Measurements from ENCODE around the gene CDC73.
"Not testable (repeated sequence)": the region's sequence is repeated elsewhere in the genome, so short reads cannot be mapped to it uniquely, and the experiment has no call there.

CDC73 gene

DNA sequence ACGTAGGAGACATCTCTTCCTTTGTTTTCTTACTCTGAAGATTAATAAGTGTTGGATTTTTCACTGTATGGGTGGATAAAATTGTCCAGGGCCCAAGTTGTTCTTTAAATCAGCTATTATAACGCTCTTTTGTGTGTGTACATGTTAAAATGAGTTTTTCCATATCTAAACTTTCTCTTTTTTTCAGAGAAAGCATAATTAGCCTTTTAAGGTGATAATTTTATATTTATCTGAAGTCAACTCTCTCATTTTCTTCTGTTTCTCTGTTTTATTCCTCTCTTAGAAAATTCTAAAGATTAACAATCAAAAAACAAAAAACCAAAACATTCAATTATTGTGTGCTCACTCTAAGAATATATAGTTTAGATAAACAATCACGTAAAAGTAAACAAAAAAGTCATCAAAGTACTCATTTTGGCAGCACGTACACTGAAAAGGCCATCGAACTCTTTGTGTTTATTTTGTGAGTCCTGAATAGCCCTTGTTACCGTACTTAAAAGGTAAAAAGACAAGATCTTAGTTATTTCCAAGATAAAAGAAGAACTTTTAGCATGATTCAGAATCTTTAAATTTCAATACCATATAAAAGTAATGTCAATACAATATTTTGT, 7.2 kb upstream of the CDC73 start:
- DNase-seq: no peak

DNA sequence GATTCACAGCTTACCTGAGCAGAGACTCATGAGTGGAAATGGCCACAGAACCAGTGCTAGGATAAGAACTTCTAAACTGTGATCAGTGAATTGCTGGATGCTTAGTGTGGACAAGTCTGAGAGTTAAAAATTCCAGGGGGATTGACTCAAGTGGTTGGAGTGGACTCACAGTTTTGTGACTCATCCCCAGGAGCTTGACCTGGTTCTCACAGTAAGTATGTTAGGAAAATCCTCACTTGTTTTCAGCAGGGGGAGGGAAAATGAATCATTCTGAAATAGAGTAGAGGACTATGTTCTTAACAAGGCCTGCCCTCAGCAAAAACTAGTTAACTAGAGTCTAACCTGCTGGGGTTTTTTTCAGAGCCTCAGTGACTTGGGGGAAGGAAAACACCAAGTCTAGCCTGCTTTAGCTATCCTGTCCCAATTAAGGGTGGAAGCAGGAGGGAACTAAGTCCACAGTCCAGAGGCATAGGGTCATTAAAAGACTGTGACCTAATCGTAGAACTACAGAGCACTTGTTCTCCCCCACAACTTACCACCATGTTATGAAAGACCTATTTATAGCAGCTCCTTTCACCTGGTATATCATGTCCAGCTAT, 6.1 kb upstream of the CDC73 start:
- no peak for DNase-seq

DNA sequence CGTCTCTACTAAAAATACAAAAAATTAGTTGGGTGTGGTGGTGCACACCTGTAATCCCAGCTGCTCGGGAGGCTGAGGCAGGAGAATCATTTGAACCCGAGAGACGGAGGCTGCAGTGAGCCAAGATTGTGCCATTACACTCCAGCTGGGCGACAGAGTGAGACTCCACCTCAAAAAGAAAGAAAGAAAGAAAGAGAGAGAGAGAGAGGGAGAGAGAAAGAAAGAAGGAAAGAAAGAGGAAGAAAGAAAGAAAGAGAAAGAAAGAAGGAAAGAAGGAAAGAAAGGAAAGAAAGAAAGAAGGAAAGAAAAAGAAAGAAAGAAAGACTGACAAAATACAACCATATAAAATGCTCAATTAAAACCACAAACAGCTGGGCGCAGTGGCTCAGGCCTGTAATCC, 4.7 kb upstream of the CDC73 start:
- DNase-seq: not testable (repeated sequence)

DNA sequence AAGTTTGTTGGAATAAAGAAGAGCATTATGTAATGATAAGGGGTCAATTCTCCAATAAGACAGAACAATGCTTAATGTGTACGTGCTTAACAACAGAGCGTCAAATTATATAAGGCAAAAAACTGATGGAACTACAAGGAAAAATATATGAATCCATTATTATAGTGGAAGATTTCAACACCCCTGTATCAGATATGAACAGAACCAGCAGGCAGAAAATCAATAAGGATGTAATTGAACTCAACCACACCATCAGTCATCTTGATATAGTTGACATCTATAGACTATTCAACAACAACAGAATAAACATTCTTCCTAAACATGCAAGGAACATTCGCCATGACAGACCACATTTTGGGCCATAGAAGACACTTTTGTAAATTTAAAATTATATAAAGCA, 3.6 kb upstream of the CDC73 start:
- no peak for DNase-seq

DNA sequence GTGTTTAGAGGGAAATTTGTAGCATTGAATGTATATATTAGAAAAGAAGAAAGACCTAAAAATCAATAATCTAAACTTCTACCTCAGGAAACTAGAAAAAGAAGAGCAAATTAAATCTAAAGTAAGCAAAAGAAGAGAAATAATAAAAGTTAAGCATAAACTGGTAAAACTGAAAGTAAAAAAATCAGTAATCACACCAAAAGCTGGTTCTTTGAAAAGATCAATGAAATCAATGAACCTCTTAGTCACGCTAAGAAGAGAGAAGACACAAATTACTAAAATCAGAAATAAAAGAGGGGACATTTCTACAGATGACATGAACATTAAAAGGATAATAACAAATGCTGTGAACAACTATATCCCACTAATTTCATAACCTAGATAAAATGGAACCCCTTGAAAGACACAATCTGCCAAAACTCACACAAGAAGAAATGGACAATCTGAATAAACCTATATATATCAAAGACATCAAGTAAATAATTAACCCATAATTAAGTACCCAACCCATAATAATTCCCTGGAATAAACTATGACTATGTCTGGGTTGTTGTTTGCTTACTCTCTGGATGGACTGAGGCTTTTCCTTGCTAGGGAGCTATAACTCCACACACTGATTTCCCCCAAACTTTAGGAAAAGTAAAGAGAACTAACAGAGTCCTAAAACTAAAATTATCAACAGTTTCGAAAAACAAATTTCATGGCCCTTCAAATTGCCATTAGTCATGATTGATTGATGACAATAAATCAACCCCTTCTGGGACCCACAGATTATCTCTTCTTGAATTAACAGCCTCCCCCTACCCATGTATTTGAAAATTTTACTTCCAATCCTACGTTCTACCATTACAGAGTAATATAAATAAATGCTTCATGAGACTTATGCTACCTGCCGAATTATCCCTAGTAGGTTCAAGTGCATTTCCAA, 2.8 kb upstream of the CDC73 start:
- no peak for DNase-seq

DNA sequence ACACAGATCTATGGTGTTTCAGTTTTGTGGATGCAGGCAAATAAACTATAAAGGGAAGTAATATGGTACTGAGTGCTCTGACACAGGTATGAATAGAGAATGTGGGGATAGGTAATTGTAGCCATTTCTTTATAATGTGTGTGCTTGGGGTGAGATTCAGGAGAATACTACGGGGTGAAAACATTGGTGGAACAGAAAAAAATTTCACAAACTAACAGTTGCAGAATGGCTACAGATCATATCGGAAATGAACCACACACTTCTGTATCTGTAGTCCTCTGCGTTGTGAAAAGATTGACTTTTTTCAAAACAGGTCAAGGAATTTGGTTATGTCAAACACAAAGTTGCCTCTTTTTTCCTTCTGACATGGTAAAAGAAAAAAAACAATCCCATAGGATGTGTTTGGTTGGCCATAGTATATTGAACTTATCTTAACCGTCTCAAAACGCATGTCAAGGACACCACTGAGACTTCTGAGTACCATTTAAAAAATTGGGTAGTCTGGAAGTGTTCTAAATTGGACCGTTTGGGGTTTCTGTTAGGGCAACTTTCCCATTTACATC, 1.1 kb upstream of the CDC73 start:
- DNase-seq: no peak

DNA sequence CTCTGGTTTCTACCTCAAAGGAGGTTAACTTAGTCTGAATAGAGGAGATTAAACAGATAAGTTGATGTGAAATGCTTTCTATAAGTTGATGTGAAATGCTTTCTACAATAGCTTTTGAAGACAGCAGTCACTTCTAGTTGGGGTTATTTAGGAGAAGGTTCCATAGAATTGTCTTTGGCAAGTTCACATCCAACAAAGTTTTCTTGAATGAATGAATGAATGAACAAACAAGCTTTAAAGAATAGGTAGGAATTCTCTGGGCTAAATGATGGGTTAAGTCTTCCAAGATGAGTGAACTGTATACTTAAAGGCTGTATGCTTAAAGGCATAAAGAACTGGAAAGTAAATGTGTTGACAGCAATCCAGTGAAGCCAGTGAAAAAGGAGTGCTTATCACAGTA, 1.9 kb downstream of the CDC73 start:
- no peak for DNase-seq

DNA sequence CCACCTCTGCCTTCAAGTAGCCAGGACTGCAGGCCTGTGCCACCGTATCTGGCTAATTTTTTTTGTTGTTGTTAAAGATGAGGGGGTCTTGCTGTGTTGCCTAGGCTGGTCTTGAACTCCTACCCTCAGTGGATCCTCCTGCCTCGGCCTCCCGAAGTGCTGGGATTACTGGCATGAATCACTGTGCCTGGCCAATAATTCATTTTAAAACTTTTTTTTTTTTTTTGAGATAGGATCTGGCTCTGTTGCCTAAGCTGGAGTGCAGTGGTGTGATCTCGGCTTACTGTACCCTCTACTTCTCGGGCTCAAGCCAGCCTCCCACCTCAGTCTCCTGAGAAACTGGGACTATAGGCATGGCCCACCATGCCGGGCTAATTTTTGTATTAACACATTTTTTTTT, 3.5 kb downstream of the CDC73 start:
- no peak for DNase-seq

DNA sequence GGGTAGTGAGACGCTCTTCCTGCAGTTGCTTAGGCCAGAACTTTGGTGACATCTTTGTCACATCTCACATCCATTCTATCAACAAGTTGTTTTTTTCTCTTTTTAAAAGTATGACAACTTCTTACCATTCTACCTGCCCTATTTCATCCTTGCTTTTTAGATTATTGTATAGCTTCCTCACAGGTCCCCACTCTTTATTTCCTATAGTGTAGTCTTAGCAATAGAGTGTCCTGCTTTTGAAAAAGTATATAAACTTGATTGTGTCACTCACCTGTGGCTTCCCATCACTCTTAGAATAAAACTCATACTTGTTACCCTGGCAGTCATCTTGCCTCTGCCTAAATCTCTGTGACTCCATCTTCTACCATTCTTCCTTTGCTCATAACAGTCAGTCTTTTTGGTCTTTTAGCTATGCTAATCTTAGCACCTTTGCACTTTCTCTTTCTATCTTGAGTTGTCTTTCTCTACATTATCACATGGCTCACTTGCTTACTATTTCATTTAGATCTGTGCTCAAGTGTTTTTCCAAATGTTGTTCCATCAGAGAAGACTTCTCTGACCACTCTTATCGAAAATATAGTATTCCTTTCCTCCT, 9.5 kb downstream of the CDC73 start:
- no peak for DNase-seq

DNA sequence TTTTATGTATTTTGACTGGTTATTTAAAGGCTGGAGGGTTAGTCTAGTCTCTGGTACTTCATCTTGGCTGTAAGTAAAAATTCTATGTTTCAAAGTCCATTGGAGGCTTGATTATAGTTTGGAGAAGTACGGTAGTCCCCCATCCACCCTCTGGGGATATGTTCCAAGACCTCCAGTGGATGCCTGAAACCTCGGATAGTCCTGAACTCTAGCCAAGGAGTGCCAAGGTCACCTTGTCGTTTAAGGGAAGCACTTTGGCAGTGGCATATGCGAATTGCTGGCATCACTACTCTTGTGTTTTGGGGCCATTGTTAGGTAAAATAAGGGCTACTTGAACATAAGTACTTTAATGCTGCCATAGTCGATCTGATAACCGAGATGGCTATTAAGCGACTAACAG, 18.4 kb downstream of the CDC73 start:
- no peak for DNase-seq

DNA sequence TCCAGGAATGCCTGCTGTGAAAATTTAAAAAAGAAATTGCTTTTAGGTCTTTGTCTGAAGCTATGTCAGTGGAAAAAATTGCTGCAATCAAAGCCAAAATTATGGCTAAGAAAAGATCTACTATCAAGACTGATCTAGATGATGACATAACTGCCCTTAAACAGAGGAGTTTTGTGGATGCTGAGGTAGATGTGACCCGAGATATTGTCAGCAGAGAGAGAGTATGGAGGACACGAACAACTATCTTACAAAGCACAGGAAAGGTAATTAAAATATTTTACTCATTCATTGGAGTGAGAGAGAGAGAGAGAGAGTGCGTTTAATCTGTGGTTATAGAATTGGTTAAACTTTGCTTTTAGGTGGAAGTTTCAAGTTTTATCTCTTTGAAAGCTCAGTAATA, 20.0 kb downstream of the CDC73 start:
- no peak for DNase-seq

DNA sequence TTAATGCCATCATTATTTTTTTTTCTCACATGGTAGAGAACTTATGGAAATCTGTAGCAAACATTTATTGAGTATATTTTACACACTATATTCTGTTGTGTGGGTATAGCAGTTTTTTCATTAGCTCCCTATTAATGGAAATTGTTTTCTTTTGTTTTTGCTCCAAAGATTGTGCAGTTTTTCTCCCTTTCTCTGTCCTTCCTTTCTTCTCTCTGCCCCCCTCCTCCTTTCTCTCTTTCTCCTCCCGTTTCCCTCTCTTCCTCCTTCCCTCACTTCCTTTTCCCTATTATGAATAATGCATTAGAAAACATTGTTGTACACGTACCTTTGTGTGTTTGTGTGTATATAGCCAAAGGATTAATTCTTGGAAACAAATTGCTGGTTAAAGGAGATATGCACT, 20.6 kb downstream of the CDC73 start:
- no peak for DNase-seq

DNA sequence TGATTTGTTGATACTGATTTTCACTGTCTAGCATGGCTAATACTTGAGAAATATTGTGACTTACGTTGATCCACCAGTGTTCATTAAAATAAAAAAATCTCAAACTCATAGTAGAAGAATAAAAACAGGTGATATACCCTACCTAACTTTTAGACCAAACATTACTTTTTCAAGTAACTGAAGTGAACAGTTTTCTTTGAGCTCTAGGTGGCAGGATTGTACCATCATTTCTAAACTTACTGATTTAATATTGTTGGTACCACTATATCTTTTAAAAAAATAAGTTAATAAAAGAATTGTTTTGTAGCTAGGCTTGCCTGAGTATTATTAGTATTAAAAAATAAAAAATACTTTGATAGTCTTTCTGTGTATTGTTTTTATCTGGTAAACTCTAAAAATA, 21.5 kb downstream of the CDC73 start:
- DNase-seq: no peak

DNA sequence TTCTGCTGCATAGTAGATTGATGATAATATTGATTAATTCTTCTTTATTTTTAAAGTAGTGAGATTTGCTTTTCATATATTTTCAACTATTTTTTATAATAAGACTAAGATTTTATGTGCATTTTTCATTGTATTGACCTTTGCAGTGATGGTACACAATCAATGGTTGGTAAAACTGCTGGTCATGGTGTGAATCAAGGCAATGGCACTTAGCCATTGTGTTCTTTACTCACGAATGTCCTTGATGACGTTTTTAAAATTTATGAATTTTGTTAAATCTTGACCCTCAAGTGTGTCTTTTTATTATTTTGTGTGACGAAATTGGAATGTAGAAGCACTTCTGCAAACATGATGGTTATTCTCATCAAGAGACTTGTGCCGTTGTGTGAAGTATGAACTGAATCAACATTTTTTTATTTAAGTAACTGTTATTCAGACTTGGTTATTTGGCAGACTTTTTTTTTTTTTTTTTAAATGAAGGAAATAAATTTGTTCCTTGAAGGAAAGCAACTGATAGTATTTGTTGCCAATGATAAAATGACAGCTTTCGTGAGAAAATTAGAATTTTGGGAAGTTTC, 22.6 kb downstream of the CDC73 start:
- DNase-seq: no peak

DNA sequence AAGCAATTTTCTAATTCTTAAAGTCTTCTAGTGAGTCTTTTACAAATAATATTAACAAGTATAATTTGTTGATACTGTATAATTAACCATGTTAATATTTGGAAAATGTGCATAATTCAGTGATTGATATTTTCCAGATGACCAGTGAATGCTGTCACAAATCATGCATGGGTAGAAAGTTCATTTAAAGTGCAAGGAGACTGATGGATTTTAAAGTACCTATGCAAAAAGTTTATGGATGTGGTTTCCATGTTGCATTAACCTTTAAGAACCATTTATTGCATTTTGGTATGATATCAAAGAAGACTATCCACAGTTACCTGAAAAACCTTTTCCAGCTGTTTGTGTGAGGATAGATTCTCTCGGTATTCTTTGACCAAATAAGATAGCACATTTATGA, 23.2 kb downstream of the CDC73 start:
- DNase-seq: no peak

DNA sequence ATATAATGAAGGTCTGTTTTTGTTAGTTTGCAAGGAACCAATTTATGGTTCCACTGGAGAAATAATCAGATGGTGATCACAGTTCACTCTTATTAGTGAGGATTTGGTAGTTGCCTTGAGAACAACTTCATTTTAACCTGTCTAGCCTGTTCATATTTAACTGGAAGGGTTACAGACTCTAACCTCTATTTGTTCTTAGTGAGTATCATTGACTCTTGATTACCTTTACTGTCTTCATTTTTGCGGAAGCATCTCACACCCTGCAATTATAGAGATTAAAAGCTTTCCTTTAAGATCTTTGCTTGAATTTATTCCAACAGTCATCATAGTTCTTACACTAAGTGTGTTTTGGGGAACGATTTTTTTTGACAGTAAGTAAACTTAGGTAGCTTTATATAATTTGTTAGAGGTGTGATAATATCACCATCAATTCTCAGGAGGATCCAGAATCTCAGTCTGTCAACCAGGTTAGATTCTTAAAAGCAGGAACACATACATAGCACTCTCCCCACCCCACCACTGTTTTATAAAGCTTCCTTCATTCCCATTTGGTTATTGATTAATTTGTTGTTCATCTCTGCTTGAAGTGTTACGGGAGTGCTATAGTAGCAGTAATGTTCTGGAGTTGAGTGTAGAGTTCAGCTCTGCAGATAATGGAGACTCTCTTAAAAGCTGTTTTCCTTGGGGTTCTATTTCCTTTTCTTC, 34.4 kb downstream of the CDC73 start:
- no peak for DNase-seq

DNA sequence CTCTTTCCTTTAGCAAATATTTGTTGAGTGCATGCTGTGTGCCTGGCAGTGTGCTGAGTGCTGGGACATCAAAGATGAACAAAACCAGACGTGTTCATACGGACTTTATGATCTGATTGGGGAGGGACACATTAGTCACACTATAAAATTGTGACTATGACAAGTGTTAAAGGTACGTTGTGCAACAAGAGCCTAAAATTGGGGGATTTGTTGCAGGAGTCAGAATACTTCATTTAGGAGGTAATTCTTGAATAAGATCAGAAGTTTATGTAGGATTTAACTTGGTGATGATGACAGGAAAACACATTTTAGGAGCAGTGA, 35.0 kb downstream of the CDC73 start:
- DNase-seq: no peak

DNA sequence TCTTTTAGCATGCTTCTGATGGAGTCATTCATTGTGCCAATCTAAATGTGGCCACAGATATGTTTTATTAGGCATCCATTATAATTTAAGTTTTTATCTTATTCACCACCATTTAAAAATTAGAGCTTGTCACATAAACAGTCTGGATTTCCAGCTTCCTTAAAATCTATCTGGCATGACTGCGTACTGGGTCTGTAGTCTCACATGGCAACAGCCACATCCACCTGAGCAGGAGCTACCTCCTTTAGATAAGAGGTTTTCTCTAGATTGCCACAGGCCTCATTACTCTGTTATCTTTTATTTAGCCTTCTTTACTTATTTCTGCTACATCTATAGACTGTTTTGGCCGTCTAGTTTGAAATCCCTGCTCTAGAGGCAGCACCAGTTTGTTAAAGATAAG, 35.5 kb downstream of the CDC73 start:
- no peak for DNase-seq

DNA sequence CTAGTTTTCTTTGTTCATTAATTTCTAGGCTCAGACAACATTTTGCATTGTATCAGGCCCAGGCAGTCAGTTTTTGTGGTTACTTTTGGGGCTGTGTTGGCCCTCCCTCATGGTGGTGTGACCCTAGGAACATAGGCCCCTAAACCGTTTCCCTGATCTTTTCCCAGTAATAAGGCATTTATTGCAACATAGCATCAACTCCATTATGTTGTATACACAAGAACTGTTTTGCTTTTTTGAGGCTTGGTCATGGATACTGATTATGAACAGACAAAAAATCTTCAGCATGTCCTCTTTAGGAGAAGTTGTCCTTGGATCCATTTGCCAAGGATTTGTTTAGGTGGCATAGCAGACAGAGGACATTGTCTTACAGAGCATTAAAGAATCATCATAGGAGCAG, 54.3 kb downstream of the CDC73 start:
- DNase-seq: no peak

DNA sequence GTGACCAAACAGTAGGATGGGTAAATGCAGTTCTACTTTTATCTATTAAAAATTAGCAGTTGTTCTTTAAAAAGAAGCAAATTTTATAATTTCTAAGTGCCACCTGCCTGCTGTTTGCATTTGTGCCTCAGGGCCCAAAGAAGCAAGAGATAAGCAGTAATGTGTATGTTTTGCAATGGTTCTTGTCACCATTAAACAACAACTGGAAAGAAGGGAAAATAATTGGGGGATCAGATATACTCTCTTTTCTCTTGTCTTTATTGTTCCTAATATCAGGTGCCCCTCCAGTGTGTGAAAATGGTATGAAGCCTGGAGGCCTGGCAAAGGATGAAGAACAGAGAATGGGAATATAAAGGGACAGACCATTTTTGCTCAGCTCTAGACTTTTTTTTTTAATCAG, 55.0 kb downstream of the CDC73 start:
- no peak for DNase-seq

DNA sequence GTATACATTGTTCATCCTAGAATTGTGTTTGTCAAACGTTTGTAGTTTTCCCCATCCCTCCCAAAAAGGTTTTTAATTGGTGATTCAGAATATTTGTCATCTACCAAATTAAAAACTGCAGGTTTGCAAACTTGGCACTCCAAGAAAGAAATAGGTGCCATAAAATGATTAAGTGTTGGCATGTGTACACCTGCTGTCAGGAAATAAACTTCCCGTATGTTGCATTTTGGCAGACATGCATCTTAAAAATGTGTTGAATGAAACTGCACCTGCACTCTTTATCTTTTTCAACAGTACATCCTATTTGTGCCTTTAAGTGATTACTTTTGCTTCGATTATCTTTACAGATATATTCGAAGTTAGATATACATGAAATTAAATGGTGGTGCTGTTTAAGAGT, 57.3 kb downstream of the CDC73 start:
- DNase-seq: no peak

DNA sequence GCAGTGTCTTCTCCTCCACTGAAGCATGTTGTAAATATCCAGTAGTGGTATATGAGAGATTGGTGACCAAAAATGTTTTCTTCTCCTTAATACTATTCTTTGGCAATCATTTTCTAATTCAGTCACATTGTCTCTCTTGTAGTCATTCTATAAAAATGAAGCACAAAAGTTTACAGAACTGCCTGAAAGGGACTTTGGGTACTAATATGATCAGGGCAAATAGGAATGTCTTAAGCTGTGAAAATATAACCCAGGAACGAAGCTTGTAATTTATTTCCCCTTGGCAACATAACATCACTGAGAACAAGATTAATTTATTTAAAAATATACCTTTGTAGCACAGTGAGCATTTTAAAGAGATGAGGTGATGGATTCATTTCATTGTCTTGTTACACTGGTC, 59.7 kb downstream of the CDC73 start:
- no peak for DNase-seq

DNA sequence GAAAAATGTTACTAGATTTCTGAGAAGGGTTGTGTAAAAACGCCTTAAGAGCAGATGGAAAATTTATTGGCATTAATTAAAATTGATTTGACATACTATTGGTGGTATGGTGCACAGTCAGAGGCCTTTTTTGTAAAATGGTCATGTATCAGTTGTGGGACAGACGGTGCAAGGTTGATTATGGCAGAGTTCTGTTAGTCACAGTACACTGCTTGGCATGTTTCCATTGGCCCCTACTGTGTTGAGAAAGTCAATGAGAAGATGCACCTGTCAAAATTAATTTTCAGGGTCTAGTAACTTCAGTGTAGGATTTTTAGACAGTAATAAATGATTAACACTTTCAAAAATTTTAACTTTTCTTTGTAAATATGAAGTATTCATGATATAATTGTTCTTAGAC, 60.2 kb downstream of the CDC73 start:
- no peak for DNase-seq
